Glutamatergic neuron (in vitro differentiated cells): ENCODE results near the gene CDK6. TPM values are rescaled to one million over a fixed set of nuclear protein-coding genes. Genes with fewer than 3 reads are reported as not detected.

Experiments used
- DNase-seq: peaks from one replicate; pipeline ENCODE4 v3.0.0; 2022
- H3K27ac Mint-ChIP-seq: one replicate; pipeline ENCODE4 v1.8.0; 2020; ENCODE audit warnings: mild to moderate bottlenecking, mixed read lengths, inconsistent platforms; ENCODE audit not compliant: unreplicated experiment
- H3K27me3 Mint-ChIP-seq: one replicate; pipeline ENCODE4 v1.8.0; 2020; ENCODE audit warnings: mild to moderate bottlenecking, moderate library complexity, mixed read lengths, inconsistent platforms; ENCODE audit not compliant: unreplicated experiment
- H3K36me3 Mint-ChIP-seq: one replicate; pipeline ENCODE4 v1.8.0; 2020; ENCODE audit warnings: mild to moderate bottlenecking, mixed read lengths, inconsistent platforms; ENCODE audit not compliant: unreplicated experiment
- H3K4me1 Mint-ChIP-seq: one replicate; pipeline ENCODE4 v1.8.0; 2020; ENCODE audit warnings: mild to moderate bottlenecking, low read depth, mixed read lengths, inconsistent platforms; ENCODE audit not compliant: unreplicated experiment
- H3K4me3 Mint-ChIP-seq: one replicate; pipeline ENCODE4 v1.8.0; 2020; ENCODE audit warnings: mild to moderate bottlenecking, mixed read lengths, inconsistent platforms; ENCODE audit not compliant: unreplicated experiment
- H3K9me3 Mint-ChIP-seq: one replicate; pipeline ENCODE4 v1.8.0; 2020; ENCODE audit warnings: mild to moderate bottlenecking, moderate library complexity, mixed read lengths, inconsistent platforms; ENCODE audit not compliant: unreplicated experiment
- CTCF ChIP-seq: fragments of 200-600 bp; sonication (generic); IDR thresholded peaks from one replicate; pipeline ENCODE4 v1.5.0; 2021; ENCODE audit not compliant: partially characterized antibody, unreplicated experiment
- total RNA-seq: library from RNA; stranded (reverse); fragmentation: NEBNext Ultra II Directional; extraction: Animal tissue kit (Norgen Biotek cat#: 25700); gene quantifications from one replicate; pipeline ENCODE4 v1.2.1, GENCODE V29; 2021; ENCODE audit not compliant: unreplicated experiment

Gene CDK6
- total RNA-seq, 1 donor from 2014 or later, result 111 TPM

GRCh38 chr7:92643821-92644220 is 192.6 kb downstream of the CDK6 start:
- peaks cover 5% of the 10 kb centered on the region for H3K9me3 Mint-ChIP-seq
- no peak overlapping the region for H3K4me3 Mint-ChIP-seq
- H3K36me3 Mint-ChIP-seq, result no peaks in the 10 kb centered on the region
- TF ChIP-seq CTCF, result no peak
- no peak for DNase-seq
- H3K27ac Mint-ChIP-seq, result peak overlapping the region; percentile 71
- H3K27me3 Mint-ChIP-seq, result peaks cover 2% of the 10 kb centered on the region
- peaks cover 42% of the 10 kb centered on the region for H3K4me1 Mint-ChIP-seq

- Mint-ChIP-seq H3K9me3 (peaks cover 5% of the 10 kb centered on the region), H3K4me1 (peaks cover 34% of the 10 kb centered on the region), H3K27me3 (peaks cover 5% of the 10 kb centered on the region), H3K36me3 (no peaks in the 10 kb centered on the region), H3K4me3 (no peak overlapping the region), H3K27ac (no peak overlapping the region)
- no peak for TF ChIP-seq CTCF
- DNase-seq, result no peak
These were observed 194.4 kb downstream of the CDK6 start for GRCh38 chr7:92641921-92642511.

GRCh38 chr7:92639966-92640365 is 196.4 kb downstream of the CDK6 start:
- peaks cover 5% of the 10 kb centered on the region for H3K27me3 Mint-ChIP-seq
- no peaks in the 10 kb centered on the region for H3K36me3 Mint-ChIP-seq
- H3K4me1 Mint-ChIP-seq, result peaks cover 22% of the 10 kb centered on the region
- H3K4me3 Mint-ChIP-seq, result no peak overlapping the region
- DNase-seq, result no peak
- no peak overlapping the region for H3K27ac Mint-ChIP-seq
- H3K9me3 Mint-ChIP-seq, result peaks cover 5% of the 10 kb centered on the region
- no peak for TF ChIP-seq CTCF

- H3K27me3 Mint-ChIP-seq, result peaks cover 5% of the 10 kb centered on the region
- no peak overlapping the region for H3K4me3 Mint-ChIP-seq
- H3K9me3 Mint-ChIP-seq, result peaks cover under 1% of the 10 kb centered on the region
- TF ChIP-seq CTCF, result no peak
- peaks cover 18% of the 10 kb centered on the region for H3K4me1 Mint-ChIP-seq
- peak overlapping the region; percentile 11 for H3K27ac Mint-ChIP-seq
- H3K36me3 Mint-ChIP-seq, result no peaks in the 10 kb centered on the region
- no peak for DNase-seq
These were observed 197.0 kb downstream of the CDK6 start for GRCh38 chr7:92639213-92639896.

GRCh38 chr7:92636018-92636560 is 200.3 kb downstream of the CDK6 start:
- H3K36me3 Mint-ChIP-seq, result no peaks in the 10 kb centered on the region

More at GRCh38 chr7:92636018-92636560, 200.3 kb downstream of the CDK6 start:
- DNase-seq, result no peak
- no peaks in the 10 kb centered on the region for H3K9me3 Mint-ChIP-seq
- H3K27ac Mint-ChIP-seq, result peak overlapping the region; percentile 76
- no peak overlapping the region for H3K4me3 Mint-ChIP-seq
- peaks cover 32% of the 10 kb centered on the region for H3K4me1 Mint-ChIP-seq
- peaks cover 3% of the 10 kb centered on the region for H3K27me3 Mint-ChIP-seq
- no peak for TF ChIP-seq CTCF
